Liver (tissue), 3 donors: Measurements from ENCODE around the gene PTGES.

ENCODE experiments used
- ATF3 ChIP-seq: IDR thresholded peaks from 2 replicates; pipeline ENCODE4 v1.6.1; 2016; ENCODE audit warnings: antibody characterized with exemption
- FOXA1 ChIP-seq: IDR thresholded peaks from 2 replicates; pipeline ENCODE4 v1.6.1; 2016; ENCODE audit warnings: antibody characterized with exemption
- FOXA2 ChIP-seq: IDR thresholded peaks from 2 replicates; pipeline ENCODE4 v1.6.1; 2016; ENCODE audit warnings: antibody characterized with exemption
- GABPA ChIP-seq, 2 donors: IDR thresholded peaks in 1 of 2; conservative IDR thresholded peaks in 1 of 2; 2 replicates each; pipeline ENCODE4 v1.6.1; 2016; ENCODE audit warnings: antibody characterized with exemption in 2 of 2, mild to moderate bottlenecking in 1 of 2, moderate library complexity in 1 of 2
- HNF4A ChIP-seq, 2 donors: conservative IDR thresholded peaks; 2 replicates each; pipeline ENCODE4 v1.6.1; 2016; ENCODE audit warnings: antibody characterized with exemption in 2 of 2, mild to moderate bottlenecking in 2 of 2
- MAX ChIP-seq: IDR thresholded peaks from 2 replicates; pipeline ENCODE4 v1.6.1; 2016; ENCODE audit warnings: antibody characterized with exemption
- RAD21 ChIP-seq, 2 donors: IDR thresholded peaks; 2 replicates each; pipeline ENCODE4 v1.6.1; 2016; ENCODE audit warnings: antibody characterized with exemption in 2 of 2, mild to moderate bottlenecking in 2 of 2
- REST ChIP-seq: IDR thresholded peaks from 2 replicates; pipeline ENCODE4 v1.6.1; 2016; ENCODE audit warnings: antibody characterized with exemption, mild to moderate bottlenecking
- SP1 ChIP-seq: IDR thresholded peaks from 2 replicates; pipeline ENCODE4 v1.6.1; 2018; ENCODE audit warnings: antibody characterized with exemption, mild to moderate bottlenecking
- YY1 ChIP-seq: IDR thresholded peaks from 2 replicates; pipeline ENCODE4 v1.6.1; 2016; ENCODE audit warnings: antibody characterized with exemption, mild to moderate bottlenecking
- TF ChIP-seq, protein P1 (sequence below): fragments of 150-350 bp; IDR thresholded peaks from 2 replicates; pipeline ENCODE4 v1.5.1; 2017; ENCODE audit warnings: improper control_type of control experiment, low read depth, low read length; ENCODE audit not compliant: missing input control
- donor health status: healthy.
- donor health status: healthy.

DNA sequence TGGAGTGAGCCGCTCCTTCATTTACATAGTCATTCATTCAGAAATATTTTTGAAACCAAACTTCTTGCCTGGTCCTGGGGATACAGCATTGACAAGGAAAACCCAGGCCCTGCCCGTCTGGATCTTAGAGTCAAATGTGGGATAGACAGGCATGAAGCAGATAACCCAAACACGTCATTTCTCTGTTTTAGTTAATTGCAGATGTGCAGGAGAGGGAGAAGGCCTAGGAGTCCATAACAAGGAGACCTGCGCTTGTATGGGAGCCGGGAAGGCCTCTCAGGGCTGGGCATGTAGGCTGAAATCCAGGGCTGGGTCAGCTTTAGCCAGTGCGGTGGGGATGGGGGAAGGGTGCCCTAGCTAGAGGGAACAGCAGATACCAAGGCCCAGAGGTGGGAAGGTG is 44.0 kb downstream of the PTGES start:
- TF ChIP-seq, protein P1, sequence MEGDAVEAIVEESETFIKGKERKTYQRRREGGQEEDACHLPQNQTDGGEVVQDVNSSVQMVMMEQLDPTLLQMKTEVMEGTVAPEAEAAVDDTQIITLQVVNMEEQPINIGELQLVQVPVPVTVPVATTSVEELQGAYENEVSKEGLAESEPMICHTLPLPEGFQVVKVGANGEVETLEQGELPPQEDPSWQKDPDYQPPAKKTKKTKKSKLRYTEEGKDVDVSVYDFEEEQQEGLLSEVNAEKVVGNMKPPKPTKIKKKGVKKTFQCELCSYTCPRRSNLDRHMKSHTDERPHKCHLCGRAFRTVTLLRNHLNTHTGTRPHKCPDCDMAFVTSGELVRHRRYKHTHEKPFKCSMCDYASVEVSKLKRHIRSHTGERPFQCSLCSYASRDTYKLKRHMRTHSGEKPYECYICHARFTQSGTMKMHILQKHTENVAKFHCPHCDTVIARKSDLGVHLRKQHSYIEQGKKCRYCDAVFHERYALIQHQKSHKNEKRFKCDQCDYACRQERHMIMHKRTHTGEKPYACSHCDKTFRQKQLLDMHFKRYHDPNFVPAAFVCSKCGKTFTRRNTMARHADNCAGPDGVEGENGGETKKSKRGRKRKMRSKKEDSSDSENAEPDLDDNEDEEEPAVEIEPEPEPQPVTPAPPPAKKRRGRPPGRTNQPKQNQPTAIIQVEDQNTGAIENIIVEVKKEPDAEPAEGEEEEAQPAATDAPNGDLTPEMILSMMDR: no peak
- TF ChIP-seq SP1: no peak
- no peak for TF ChIP-seq MAX
- TF ChIP-seq YY1: no peak
- no peak for TF ChIP-seq ATF3
- no peak for TF ChIP-seq RAD21 (IDR thresholded peaks at IDR 0.05)
- TF ChIP-seq FOXA1: no peak
- no peak for TF ChIP-seq FOXA2
- no peak for TF ChIP-seq REST
- no peak for TF ChIP-seq GABPA (IDR thresholded peaks at IDR 0.05 in 1 of 2, conservative IDR thresholded peaks at IDR 0.05 in 1 of 2)
- TF ChIP-seq HNF4A (conservative IDR thresholded peaks at IDR 0.05): no peak
